AG04450 (cell line): ENCODE data around the gene LSG1. TPM values are rescaled to one million over a fixed set of nuclear protein-coding genes. Genes with fewer than 3 reads are reported as not detected.

Experiments used
- CTCF ChIA-PET: fragments of 300-600, 350-600 bp; formaldehyde crosslinking; extraction: SDS; loops from one replicate; lab custom pipeline; 2022; ENCODE audit warnings: antibody characterized with exemption, inconsistent platforms; lab: Charles Lee
- POLR2A ChIA-PET: fragments of 350-600 bp; formaldehyde crosslinking; extraction: SDS; loops from one replicate; lab custom pipeline; 2021; ENCODE audit warnings: antibody characterized with exemption, inconsistent platforms; lab: Yijun Ruan, JAX
- DNase-seq: peaks from one replicate; pipeline ENCODE4 v3.0.0-alpha.2; 2011; ENCODE audit warnings: low read depth, low spot score
- H3K27ac ChIP-seq: one replicate; pipeline ENCODE4 v1.5.1; 2012; ENCODE audit warnings: low read depth, low read length, control low read depth
- H3K27me3 ChIP-seq: one replicate; pipeline ENCODE4 v1.6.0; 2012; ENCODE audit warnings: low read length; ENCODE audit not compliant: control insufficient read depth, insufficient read depth
- H3K4me3 ChIP-seq: 2 replicates; pipeline ENCODE4 v1.5.1; 2011; ENCODE audit warnings: mild to moderate bottlenecking, low read depth, low read length, control low read depth
- H3K9me3 ChIP-seq: 2 replicates; pipeline ENCODE4 v1.5.1; 2012; ENCODE audit warnings: low read length; ENCODE audit not compliant: control insufficient read depth, insufficient read depth
- CTCF ChIP-seq: IDR thresholded peaks from 2 replicates; pipeline ENCODE4 v1.5.1; 2011; ENCODE audit warnings: low read depth, low read length, control low read depth, inconsistent platforms
- polyA plus RNA-seq: library from polyadenylated mRNA; depleted of rRNA; stranded (reverse); fragments of >200 nt; gene quantifications from 2 replicates; pipeline ENCODE4 v1.2.3, GENCODE V29; 2011

LSG1 gene
- polyA plus RNA-seq, 1 experiment, result 34.0 TPM

DNA sequence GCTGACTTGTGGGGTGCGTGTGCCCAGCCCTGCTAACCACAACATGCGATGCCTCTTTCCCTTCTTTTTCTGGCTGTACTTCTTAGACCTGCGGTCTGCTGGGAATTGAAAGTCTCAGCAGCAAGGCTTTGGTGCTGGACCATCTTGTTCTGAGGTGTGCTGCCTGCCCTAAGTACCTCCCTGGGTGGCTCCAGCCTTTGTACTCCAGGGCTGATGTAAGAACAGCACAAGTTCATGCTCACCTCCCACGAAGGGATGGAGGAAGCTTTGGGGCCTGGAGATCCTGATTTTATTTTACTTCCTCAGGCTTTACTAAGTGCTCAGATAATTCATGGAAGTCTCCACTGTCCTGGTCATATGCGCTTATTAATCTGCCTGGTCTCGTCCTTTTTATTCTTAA, 42.6 kb upstream of the LSG1 start:
- ChIA-PET CTCF (no interaction called here), POLR2A (no interaction called here)
- no peak for TF ChIP-seq CTCF
- H3K27me3 ChIP-seq, result peaks cover 18% of the 10 kb centered on the region
- H3K4me3 ChIP-seq, result no peak overlapping the region
- no peak overlapping the region for H3K27ac ChIP-seq
- H3K9me3 ChIP-seq, result no peaks in the 10 kb centered on the region
- no peak for DNase-seq

DNA sequence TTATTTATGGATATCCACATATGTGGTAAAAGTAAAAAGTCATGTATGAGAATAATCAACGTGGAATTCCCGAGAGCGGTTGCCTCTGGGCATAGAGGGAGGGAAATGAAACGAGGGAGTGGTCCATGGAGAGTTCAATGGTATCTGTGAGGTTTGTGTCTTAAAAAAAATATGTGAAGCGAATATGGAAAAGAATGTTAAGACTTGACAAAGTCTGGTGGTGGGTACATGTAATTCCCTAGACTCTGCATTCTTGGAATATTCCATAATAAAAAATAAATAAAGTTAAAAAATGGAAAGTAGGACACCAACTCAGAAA, 42.1 kb upstream of the LSG1 start:
- no peak for DNase-seq
- CTCF ChIA-PET, result no interaction called here
- POLR2A ChIA-PET, result no interaction called here
- TF ChIP-seq CTCF, result no peak
- no peak overlapping the region for H3K4me3 ChIP-seq
- H3K27ac ChIP-seq, result no peak overlapping the region
- peaks cover 16% of the 10 kb centered on the region for H3K27me3 ChIP-seq
- H3K9me3 ChIP-seq, result no peaks in the 10 kb centered on the region

GRCh38 chr3:194713299-194714136, 41.5 kb upstream of the LSG1 start:
- no peak for TF ChIP-seq CTCF
- CTCF ChIA-PET, result no interaction called here
- no peak for DNase-seq

DNA sequence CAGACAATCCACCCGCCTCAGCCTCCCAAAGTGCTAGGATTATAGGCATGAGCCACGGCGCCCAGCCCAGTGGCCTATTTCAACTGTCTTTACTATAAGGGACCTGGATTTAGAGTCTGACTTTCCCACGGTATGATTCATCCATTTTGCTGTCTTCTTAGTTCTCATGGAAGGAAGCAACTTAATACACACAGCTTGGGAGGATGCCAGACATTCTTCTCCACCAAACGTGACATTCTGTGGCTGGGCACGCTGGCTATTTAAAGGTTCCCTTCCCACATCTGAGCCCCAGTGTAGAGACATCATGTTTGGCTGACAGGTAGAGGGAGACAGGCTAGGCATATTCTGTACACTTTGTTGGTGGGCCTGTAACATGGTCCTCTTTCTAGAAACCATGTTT, 39.9 kb upstream of the LSG1 start:
- CTCF ChIA-PET, result no interaction called here
- no peaks in the 10 kb centered on the region for H3K9me3 ChIP-seq
- H3K4me3 ChIP-seq, result no peak overlapping the region
- no peak overlapping the region for H3K27ac ChIP-seq
- POLR2A ChIA-PET, result interaction anchor here (0.8 kb wide), 1 partner anchor 15 kb away, joined by 3 read pairs; no protein-coding TSS in a partner anchor
- no peak for TF ChIP-seq CTCF
- H3K27me3 ChIP-seq, result peaks cover 17% of the 10 kb centered on the region
- DNase-seq, result peak; percentile 68

More at GRCh38 chr3:194713299-194714136, 41.5 kb upstream of the LSG1 start:
- Histone ChIP-seq H3K4me3 (no peak overlapping the region), H3K27me3 (peaks cover 19% of the 10 kb centered on the region), H3K9me3 (no peaks in the 10 kb centered on the region), H3K27ac (no peak overlapping the region)
- POLR2A ChIA-PET, result no interaction called here

DNA sequence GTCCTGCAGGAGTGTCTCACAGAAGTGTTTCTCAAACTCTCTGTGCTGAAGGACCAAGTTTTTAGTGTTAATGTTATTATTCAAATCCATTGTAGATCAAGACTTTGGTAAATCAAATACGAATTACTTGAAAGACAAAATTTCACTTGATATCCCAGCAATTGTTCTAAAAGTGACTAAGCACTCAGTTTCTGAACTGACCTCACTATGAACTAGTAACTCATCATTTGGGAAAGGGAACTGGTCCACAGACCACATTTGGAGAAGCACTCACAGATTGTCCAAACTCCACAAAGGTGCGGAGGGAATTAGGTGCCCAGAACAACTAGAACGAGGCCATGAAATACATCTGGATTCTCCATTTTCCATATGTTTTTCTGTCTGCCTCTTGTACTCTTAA, 39.3 kb upstream of the LSG1 start:
- H3K27me3 ChIP-seq, result peaks cover 15% of the 10 kb centered on the region
- ChIA-PET CTCF (no interaction called here), POLR2A (no interaction called here)
- H3K4me3 ChIP-seq, result no peak overlapping the region
- no peak for DNase-seq
- no peak overlapping the region for H3K27ac ChIP-seq
- H3K9me3 ChIP-seq, result no peaks in the 10 kb centered on the region
- TF ChIP-seq CTCF, result no peak
